Liver (tissue), 9 donors: Measurements from ENCODE around the gene TBC1D16. TPM values are rescaled to one million over a fixed set of nuclear protein-coding genes. Genes with fewer than 3 reads are reported as not detected.

Experiments used
- DNase-seq: peaks from one replicate; pipeline ENCODE4 v3.0.0-alpha.2; 2017; ENCODE audit warnings: low spot score
- H3K27ac ChIP-seq, 2 donors: one replicate each; pipeline ENCODE4 v1.7.0; 2013; ENCODE audit warnings: inconsistent platforms in 2 of 2, low read length in 2 of 2, control low read depth in 1 of 2, low read depth in 1 of 2, mild to moderate bottlenecking in 1 of 2
- H3K27me3 ChIP-seq, 4 donors: one replicate each; pipeline versions ENCODE4 v1.6.1 to v1.7.0; 2013; ENCODE audit warnings: low read length in 3 of 4, inconsistent platforms in 1 of 4, mild to moderate bottlenecking in 1 of 4, moderate library complexity in 1 of 4; ENCODE audit not compliant: control insufficient read depth in 4 of 4, insufficient read depth in 4 of 4
- H3K36me3 ChIP-seq, 4 donors: one replicate each; pipeline versions ENCODE4 v1.6.1 to v1.7.0; 2013; ENCODE audit warnings: low read length in 3 of 4, mild to moderate bottlenecking in 3 of 4, low read depth in 1 of 4, moderate library complexity in 1 of 4; ENCODE audit not compliant: control insufficient read depth in 4 of 4, insufficient read depth in 3 of 4
- H3K4me1 ChIP-seq, 4 donors: one replicate each; pipeline versions ENCODE4 v1.6.1 to v1.7.0; 2013; ENCODE audit warnings: low read length in 3 of 4, mild to moderate bottlenecking in 3 of 4, moderate library complexity in 1 of 4; ENCODE audit not compliant: control insufficient read depth in 4 of 4, insufficient read depth in 4 of 4
- H3K4me3 ChIP-seq, 3 donors: one replicate each; pipeline versions ENCODE4 v1.6.1 to v1.7.0; 2013; ENCODE audit warnings: low read length in 3 of 3, control low read depth in 1 of 3, low read depth in 1 of 3, mild to moderate bottlenecking in 1 of 3
- H3K9ac ChIP-seq, 2 donors: one replicate each; pipeline ENCODE4 v1.7.0; 2013; ENCODE audit warnings: low read length in 2 of 2, mild to moderate bottlenecking in 2 of 2, moderate library complexity in 2 of 2, control low read depth in 1 of 2, low read depth in 1 of 2
- H3K9me3 ChIP-seq, 4 donors: one replicate each; pipeline versions ENCODE4 v1.6.1 to v1.7.0; 2013; ENCODE audit warnings: low read length in 3 of 4; ENCODE audit not compliant: control insufficient read depth in 4 of 4
- FOXA1 ChIP-seq: IDR thresholded peaks from 2 replicates; pipeline ENCODE4 v1.6.1; 2016; ENCODE audit warnings: antibody characterized with exemption
- FOXA2 ChIP-seq: IDR thresholded peaks from 2 replicates; pipeline ENCODE4 v1.6.1; 2016; ENCODE audit warnings: antibody characterized with exemption
- GABPA ChIP-seq, 2 donors: IDR thresholded peaks in 1 of 2; conservative IDR thresholded peaks in 1 of 2; 2 replicates each; pipeline ENCODE4 v1.6.1; 2016; ENCODE audit warnings: antibody characterized with exemption in 2 of 2, mild to moderate bottlenecking in 1 of 2, moderate library complexity in 1 of 2
- HNF4G ChIP-seq: IDR thresholded peaks from 2 replicates; pipeline ENCODE4 v1.6.1; 2016; ENCODE audit warnings: antibody characterized with exemption
- JUND ChIP-seq, 2 donors: IDR thresholded peaks; 2 replicates each; pipeline ENCODE4 v1.6.1; 2016; ENCODE audit warnings: antibody characterized with exemption in 2 of 2
- NR2F2 ChIP-seq: IDR thresholded peaks from 2 replicates; pipeline ENCODE4 v1.6.1; 2016; ENCODE audit warnings: antibody characterized with exemption
- RXRA ChIP-seq, 2 donors: IDR thresholded peaks; 2 replicates each; pipeline ENCODE4 v1.6.1; 2017 to 2018; ENCODE audit warnings: antibody characterized with exemption in 2 of 2, mild to moderate bottlenecking in 1 of 2
- SP1 ChIP-seq: IDR thresholded peaks from 2 replicates; pipeline ENCODE4 v1.6.1; 2018; ENCODE audit warnings: antibody characterized with exemption, mild to moderate bottlenecking
- TAF1 ChIP-seq: conservative IDR thresholded peaks from 2 replicates; pipeline ENCODE4 v1.6.1; 2016; ENCODE audit warnings: antibody characterized with exemption, mild to moderate bottlenecking
- YY1 ChIP-seq: IDR thresholded peaks from 2 replicates; pipeline ENCODE4 v1.6.1; 2016; ENCODE audit warnings: antibody characterized with exemption, mild to moderate bottlenecking
- WGBS: extraction: QIAGEN DNeasy Blood & Tissue Kit; methylation state at CpG from one replicate; pipeline ENCODE4 v1.1.7; 2013; 5-methylcytosine and 5-hydroxymethylcytosine counted together
- polyA plus RNA-seq, 2 donors: library from polyadenylated mRNA; stranded (reverse) in 1 of 2; unstranded in 1 of 2; fragments of 200-250 nt in 1 of 2; fragments of >200 nt in 1 of 2; fragmentation: Nextera tagmentation in 1 of 2; extraction: Ambion mirVana in 1 of 2; gene quantifications; one replicate each; pipeline versions ENCODE4 v1.2.1 to v1.2.3, GENCODE V29; 2013 to 2015
- total RNA-seq, 2 donors: library from RNA; depleted of rRNA; stranded (reverse); fragments of >200 nt; gene quantifications; one replicate each; pipeline ENCODE4 v1.2.3, GENCODE V29; 2014
- TF ChIP-seq, protein P1 (sequence below): IDR thresholded peaks from 2 replicates; pipeline ENCODE4 v1.6.1; 2016; ENCODE audit warnings: antibody characterized with exemption
- TF ChIP-seq, protein P2 (sequence below): IDR thresholded peaks from 2 replicates; pipeline ENCODE4 v1.6.1; 2016; ENCODE audit warnings: antibody characterized with exemption
- TF ChIP-seq, protein P3 (sequence below): IDR thresholded peaks from 2 replicates; pipeline ENCODE4 v1.6.1; 2016; ENCODE audit warnings: antibody characterized with exemption
- TF ChIP-seq, protein P4 (sequence below): IDR thresholded peaks from 2 replicates; pipeline ENCODE4 v1.6.1; 2016; ENCODE audit warnings: antibody characterized with exemption, mild to moderate bottlenecking
- TF ChIP-seq, protein P5 (sequence below): fragments of 150-350 bp; IDR thresholded peaks from 2 replicates; pipeline ENCODE4 v1.5.1; 2017; ENCODE audit warnings: improper control_type of control experiment, low read depth, low read length; ENCODE audit not compliant: missing input control
- donor health status: healthy.
- donor health status: healthy.
- donor health status: healthy.
- donor health status: healthy.
- donor health status: healthy.

Gene TBC1D16
- total and polyA plus RNA-seq, 4 donors = 3.4 to 29.5 (median 4.7) TPM

DNA sequence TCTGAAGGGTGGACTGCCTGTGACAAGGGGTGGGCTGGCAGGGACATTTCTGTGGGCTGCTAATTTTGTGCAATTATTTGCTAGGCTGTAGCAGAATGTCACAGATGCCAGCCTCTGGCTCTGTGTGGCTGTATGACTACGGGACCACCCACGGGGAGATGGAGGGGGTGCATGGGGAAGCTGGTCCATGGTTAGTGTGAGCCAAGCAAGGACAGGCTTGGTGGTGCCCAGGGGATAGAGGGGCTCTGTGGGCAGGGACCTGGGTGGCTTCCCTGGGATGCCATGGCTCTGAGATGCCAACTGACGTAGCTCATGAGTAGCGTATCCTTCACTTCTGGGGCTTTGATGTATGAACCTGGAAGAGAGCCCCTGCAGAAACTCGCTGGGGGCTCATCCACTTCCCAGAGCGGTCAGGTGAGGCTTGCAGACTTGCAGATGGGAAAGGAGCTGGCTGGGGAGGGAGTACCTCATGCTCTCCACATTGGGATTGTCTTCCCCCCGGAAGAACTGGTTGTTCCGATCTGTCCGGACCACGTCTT lies 87.2 kb downstream of the TBC1D16 start:
- peaks cover 3 to 30% (median 7%) of the 10 kb centered on the region in 4 donors for H3K36me3 ChIP-seq
- H3K27ac ChIP-seq = no peak overlapping the region
- H3K27me3 ChIP-seq = no peaks in the 10 kb centered on the region
- H3K4me3 ChIP-seq = no peak overlapping the region
- no peaks in the 10 kb centered on the region for H3K9me3 ChIP-seq
- WGBS = 93% methylated on average over 10 of the region's 10 CpGs
- DNase-seq = no peak
- no peak for TF ChIP-seq RXRA (IDR thresholded peaks at IDR 0.05)
- TF ChIP-seq FOXA1 = no peak
- TF ChIP-seq GABPA (IDR thresholded peaks at IDR 0.05 in 1 of 2, conservative IDR thresholded peaks at IDR 0.05 in 1 of 2) = no peak
- TF ChIP-seq TAF1 = no peak
- no peak for TF ChIP-seq HNF4G
- no peaks in the 10 kb centered on the region for H3K4me1 ChIP-seq
- no peak overlapping the region for H3K9ac ChIP-seq

DNA sequence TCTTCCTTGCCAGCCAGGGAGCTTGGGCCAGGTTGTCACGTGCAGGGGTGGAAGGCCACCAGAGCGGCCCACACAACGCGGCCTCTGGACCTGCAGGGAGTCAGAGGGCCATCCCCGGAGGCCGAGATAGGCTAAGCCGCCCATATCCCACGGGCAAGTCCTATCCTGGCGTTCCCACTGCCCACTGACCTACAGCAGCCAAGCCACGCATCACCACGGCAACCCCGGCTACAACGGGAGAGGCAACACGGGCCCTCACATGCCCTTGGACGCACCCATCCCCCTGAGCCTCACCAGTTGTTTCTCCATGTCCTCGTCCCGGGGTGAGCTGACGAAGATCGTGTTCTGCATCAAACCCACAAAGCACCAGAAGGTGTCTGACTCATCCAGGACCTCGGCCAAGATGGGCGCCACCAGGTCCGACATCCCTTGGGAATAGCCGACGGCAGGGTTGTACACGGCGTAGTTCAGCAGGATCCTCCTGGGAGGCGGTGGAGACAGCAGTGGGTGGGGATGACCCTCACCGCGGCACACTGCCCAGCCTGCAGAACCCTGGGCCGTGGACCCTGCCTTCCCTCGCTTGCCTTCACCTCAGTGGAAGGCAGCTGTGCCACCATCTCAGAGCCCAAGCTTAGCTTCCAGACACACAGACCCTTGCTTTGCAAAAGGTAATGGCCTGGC lies 88.2 kb downstream of the TBC1D16 start:
- Histone ChIP-seq H3K4me3 (no peak overlapping the region), H3K27me3 (no peaks in the 10 kb centered on the region), H3K27ac (no peak overlapping the region), H3K36me3 (peaks cover 3 to 30% (median 7%) of the 10 kb centered on the region in 4 donors), H3K4me1 (peaks cover 0 to 2% (median 0%) of the 10 kb centered on the region in 4 donors), H3K9ac (no peak overlapping the region), H3K9me3 (no peaks in the 10 kb centered on the region)
- WGBS = 96% methylated on average over 31 of the region's 31 CpGs
- TF ChIP-seq RXRA (IDR thresholded peaks at IDR 0.05) (no peak), NR2F2 (no peak), SP1 (no peak), FOXA1 (no peak), HNF4G (no peak), TAF1 (no peak), JUND (IDR thresholded peaks at IDR 0.05) (no peak)
- TF ChIP-seq, protein P1, sequence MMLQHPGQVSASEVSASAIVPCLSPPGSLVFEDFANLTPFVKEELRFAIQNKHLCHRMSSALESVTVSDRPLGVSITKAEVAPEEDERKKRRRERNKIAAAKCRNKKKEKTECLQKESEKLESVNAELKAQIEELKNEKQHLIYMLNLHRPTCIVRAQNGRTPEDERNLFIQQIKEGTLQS = no peak
- TF ChIP-seq, protein P2, sequence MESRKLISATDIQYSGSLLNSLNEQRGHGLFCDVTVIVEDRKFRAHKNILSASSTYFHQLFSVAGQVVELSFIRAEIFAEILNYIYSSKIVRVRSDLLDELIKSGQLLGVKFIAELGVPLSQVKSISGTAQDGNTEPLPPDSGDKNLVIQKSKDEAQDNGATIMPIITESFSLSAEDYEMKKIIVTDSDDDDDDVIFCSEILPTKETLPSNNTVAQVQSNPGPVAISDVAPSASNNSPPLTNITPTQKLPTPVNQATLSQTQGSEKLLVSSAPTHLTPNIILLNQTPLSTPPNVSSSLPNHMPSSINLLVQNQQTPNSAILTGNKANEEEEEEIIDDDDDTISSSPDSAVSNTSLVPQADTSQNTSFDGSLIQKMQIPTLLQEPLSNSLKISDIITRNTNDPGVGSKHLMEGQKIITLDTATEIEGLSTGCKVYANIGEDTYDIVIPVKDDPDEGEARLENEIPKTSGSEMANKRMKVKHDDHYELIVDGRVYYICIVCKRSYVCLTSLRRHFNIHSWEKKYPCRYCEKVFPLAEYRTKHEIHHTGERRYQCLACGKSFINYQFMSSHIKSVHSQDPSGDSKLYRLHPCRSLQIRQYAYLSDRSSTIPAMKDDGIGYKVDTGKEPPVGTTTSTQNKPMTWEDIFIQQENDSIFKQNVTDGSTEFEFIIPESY = no peak
- no peak for DNase-seq

DNA sequence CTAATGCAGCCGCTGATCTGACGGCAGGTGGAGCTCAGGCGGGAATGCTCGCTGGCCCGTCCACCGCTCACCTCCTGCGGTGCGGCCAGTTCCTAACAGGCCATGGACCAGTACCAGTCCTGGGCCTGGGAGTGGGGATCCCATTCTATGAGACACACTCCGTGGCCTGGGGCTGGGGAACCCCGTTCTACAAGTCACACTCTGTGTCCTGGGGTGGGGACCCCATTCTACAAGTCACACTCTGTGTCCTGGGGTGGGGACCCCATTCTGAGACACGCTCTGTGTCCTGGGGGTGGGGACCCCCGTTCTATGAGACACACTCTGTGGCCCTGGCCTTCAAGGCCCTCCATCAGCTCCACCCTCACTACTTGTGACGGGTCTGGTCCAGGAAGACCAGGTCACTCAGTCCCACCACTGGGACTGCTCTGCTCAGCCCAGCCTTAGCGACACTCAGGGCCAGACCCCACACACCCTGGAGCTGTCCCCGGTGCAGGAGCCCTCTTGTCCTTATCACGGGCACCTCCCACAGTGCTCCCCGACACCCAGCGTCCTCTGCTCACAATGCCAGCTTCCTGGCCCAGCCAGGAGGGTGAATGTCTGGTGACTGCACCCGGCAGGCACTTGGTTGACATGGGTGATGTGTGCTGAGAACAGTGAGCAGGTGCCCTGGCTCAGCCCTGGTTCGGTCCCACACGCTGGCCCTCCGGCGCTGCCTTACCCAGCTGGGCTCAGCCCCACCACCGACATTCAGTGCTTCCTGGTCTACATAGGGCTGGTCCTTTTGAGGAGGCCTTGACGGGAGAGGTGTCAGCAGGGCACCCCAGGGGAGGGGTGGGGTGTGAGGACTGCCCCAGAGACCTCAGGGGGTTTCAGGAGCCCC lies 89.1 kb downstream of the TBC1D16 start:
- Histone ChIP-seq H3K9me3 (no peaks in the 10 kb centered on the region), H3K27me3 (no peaks in the 10 kb centered on the region), H3K4me1 (peaks cover 0 to 2% (median 0%) of the 10 kb centered on the region in 4 donors), H3K4me3 (no peak overlapping the region), H3K36me3 (peaks cover 3 to 30% (median 7%) of the 10 kb centered on the region in 4 donors), H3K9ac (no peak overlapping the region), H3K27ac (no peak overlapping the region)
- 94% methylated on average over 25 of the region's 25 CpGs for WGBS
- no peak for DNase-seq
- no peak for TF ChIP-seq NR2F2
- TF ChIP-seq YY1 = no peak
- TF ChIP-seq, protein P3, sequence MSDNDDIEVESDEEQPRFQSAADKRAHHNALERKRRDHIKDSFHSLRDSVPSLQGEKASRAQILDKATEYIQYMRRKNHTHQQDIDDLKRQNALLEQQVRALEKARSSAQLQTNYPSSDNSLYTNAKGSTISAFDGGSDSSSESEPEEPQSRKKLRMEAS = no peak
- TF ChIP-seq, protein P2 = no peak
- TF ChIP-seq FOXA1 = no peak
- TF ChIP-seq, protein P4, sequence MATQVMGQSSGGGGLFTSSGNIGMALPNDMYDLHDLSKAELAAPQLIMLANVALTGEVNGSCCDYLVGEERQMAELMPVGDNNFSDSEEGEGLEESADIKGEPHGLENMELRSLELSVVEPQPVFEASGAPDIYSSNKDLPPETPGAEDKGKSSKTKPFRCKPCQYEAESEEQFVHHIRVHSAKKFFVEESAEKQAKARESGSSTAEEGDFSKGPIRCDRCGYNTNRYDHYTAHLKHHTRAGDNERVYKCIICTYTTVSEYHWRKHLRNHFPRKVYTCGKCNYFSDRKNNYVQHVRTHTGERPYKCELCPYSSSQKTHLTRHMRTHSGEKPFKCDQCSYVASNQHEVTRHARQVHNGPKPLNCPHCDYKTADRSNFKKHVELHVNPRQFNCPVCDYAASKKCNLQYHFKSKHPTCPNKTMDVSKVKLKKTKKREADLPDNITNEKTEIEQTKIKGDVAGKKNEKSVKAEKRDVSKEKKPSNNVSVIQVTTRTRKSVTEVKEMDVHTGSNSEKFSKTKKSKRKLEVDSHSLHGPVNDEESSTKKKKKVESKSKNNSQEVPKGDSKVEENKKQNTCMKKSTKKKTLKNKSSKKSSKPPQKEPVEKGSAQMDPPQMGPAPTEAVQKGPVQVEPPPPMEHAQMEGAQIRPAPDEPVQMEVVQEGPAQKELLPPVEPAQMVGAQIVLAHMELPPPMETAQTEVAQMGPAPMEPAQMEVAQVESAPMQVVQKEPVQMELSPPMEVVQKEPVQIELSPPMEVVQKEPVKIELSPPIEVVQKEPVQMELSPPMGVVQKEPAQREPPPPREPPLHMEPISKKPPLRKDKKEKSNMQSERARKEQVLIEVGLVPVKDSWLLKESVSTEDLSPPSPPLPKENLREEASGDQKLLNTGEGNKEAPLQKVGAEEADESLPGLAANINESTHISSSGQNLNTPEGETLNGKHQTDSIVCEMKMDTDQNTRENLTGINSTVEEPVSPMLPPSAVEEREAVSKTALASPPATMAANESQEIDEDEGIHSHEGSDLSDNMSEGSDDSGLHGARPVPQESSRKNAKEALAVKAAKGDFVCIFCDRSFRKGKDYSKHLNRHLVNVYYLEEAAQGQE = no peak
- TF ChIP-seq, protein P5, sequence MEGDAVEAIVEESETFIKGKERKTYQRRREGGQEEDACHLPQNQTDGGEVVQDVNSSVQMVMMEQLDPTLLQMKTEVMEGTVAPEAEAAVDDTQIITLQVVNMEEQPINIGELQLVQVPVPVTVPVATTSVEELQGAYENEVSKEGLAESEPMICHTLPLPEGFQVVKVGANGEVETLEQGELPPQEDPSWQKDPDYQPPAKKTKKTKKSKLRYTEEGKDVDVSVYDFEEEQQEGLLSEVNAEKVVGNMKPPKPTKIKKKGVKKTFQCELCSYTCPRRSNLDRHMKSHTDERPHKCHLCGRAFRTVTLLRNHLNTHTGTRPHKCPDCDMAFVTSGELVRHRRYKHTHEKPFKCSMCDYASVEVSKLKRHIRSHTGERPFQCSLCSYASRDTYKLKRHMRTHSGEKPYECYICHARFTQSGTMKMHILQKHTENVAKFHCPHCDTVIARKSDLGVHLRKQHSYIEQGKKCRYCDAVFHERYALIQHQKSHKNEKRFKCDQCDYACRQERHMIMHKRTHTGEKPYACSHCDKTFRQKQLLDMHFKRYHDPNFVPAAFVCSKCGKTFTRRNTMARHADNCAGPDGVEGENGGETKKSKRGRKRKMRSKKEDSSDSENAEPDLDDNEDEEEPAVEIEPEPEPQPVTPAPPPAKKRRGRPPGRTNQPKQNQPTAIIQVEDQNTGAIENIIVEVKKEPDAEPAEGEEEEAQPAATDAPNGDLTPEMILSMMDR = no peak
- TF ChIP-seq FOXA2 = no peak
